Measurements from ENCODE around the gene DESI2.

DNA sequence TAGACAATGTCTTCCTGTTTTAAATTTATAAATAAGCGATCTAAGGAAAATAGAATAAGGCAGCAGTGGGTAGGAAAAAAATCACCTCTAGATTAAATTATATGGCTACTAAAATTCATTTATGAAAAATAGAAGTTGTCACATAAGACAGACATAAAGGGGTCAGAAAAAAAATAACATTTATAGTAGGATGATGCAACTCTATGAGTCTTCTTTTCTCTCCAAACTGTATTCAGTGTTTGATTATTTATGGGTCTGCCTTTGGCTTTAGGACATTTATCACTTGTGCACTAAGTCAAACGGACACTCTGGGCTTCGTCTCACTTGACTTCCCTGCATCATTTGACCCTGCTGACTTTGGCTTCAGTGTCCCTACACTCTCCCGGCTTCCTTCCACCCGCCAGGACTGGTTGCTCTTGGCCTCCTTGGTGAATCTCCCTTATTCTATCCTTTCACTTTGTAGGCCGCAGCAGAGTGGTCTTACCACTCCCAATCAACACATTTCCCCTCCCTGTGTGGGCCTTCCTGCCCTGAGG, 47.0 kb upstream of the DESI2 start:
- TF ChIP-seq, protein P1, sequence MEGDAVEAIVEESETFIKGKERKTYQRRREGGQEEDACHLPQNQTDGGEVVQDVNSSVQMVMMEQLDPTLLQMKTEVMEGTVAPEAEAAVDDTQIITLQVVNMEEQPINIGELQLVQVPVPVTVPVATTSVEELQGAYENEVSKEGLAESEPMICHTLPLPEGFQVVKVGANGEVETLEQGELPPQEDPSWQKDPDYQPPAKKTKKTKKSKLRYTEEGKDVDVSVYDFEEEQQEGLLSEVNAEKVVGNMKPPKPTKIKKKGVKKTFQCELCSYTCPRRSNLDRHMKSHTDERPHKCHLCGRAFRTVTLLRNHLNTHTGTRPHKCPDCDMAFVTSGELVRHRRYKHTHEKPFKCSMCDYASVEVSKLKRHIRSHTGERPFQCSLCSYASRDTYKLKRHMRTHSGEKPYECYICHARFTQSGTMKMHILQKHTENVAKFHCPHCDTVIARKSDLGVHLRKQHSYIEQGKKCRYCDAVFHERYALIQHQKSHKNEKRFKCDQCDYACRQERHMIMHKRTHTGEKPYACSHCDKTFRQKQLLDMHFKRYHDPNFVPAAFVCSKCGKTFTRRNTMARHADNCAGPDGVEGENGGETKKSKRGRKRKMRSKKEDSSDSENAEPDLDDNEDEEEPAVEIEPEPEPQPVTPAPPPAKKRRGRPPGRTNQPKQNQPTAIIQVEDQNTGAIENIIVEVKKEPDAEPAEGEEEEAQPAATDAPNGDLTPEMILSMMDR (IDR thresholded peaks at IDR 0.05): no peak
- TF ChIP-seq POLR2A (IDR thresholded peaks at IDR 0.05): no peak
